Thymus (tissue), 11 donors: ENCODE results near the gene SHD. TPM values are rescaled to one million over a fixed set of nuclear protein-coding genes. Genes with fewer than 3 reads are reported as not detected.

Experiments used
- DNase-seq, 9 donors: peaks; one replicate each; pipeline ENCODE4 v3.0.0-alpha.2; 2013; ENCODE audit warnings: low spot score in 9 of 9, low read depth in 6 of 9, missing footprints in 1 of 9
- H3K27ac ChIP-seq, 2 donors: one replicate each; pipeline ENCODE4 v1.5.1; 2013; ENCODE audit warnings: control low read depth in 1 of 2, low read depth in 1 of 2, low read length in 1 of 2, mild to moderate bottlenecking in 1 of 2, moderate library complexity in 1 of 2
- H3K27me3 ChIP-seq, 2 donors: one replicate each; pipeline ENCODE4 v1.5.1; 2013; ENCODE audit warnings: low read length in 1 of 2; ENCODE audit not compliant: control insufficient read depth in 2 of 2, insufficient read depth in 1 of 2
- H3K36me3 ChIP-seq, 2 donors: one replicate each; pipeline ENCODE4 v1.5.1; 2013; ENCODE audit warnings: low read length in 1 of 2, mild to moderate bottlenecking in 1 of 2, moderate library complexity in 1 of 2; ENCODE audit not compliant: control insufficient read depth in 2 of 2, insufficient read depth in 2 of 2
- H3K4me1 ChIP-seq, 2 donors: one replicate each; pipeline ENCODE4 v1.5.1; 2013; ENCODE audit warnings: low read length in 2 of 2; ENCODE audit not compliant: control insufficient read depth in 2 of 2, insufficient read depth in 2 of 2
- H3K4me3 ChIP-seq, 2 donors: one replicate each; pipeline ENCODE4 v1.5.1; 2013; ENCODE audit warnings: low read length in 2 of 2, control low read depth in 1 of 2, mild to moderate bottlenecking in 1 of 2
- H3K9me3 ChIP-seq, 2 donors: one replicate each; pipeline ENCODE4 v1.5.1; 2013; ENCODE audit warnings: low read length in 1 of 2, mild to moderate bottlenecking in 1 of 2; ENCODE audit not compliant: control insufficient read depth in 2 of 2, insufficient read depth in 1 of 2
- WGBS: extraction: QIAGEN DNeasy Blood & Tissue Kit; methylation state at CpG from one replicate; pipeline ENCODE4 v1.1.7; 2013; 5-methylcytosine and 5-hydroxymethylcytosine counted together
- polyA plus RNA-seq: library from polyadenylated mRNA; stranded (reverse); fragments of 200-250 nt; gene quantifications from one replicate; pipeline ENCODE4 v1.2.3, GENCODE V29; 2013
- total RNA-seq: library from RNA; stranded (reverse); fragments of 120-200 nt; gene quantifications from one replicate; pipeline ENCODE4 v1.2.4, GENCODE V29; 2013
- donor health status: healthy.

The SHD gene
- total and polyA plus RNA-seq, 2 donors = 0.57 to 0.80 TPM

DNA sequence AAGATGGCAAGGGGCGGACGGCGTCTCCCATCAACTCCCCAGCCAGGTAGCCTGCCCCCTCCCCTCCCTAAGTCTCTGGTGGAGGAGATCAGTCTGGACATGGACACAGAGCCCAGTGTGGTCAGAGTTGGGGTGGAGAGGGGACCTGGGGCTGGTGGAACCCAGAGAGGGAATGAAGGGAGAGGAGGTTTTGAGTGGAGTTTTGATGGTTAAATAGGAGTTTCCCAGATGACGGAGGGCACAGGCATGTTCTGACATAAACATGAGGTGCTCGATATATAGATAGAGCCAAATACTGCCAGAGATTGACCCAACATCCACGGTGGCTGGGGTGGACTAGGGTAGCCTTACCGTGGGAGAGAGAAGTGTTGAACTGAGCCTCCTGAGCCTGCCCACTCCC is 39.4 kb downstream of the SHD start:
- H3K9me3 ChIP-seq = peaks cover 1 to 22% of the 10 kb centered on the region in 2 donors
- DNase-seq = no peak
- WGBS = 98% methylated on average over 7 of the region's 7 CpGs
- H3K27me3 ChIP-seq = no peaks in the 10 kb centered on the region
- H3K4me1 ChIP-seq = no peaks in the 10 kb centered on the region
- no peak overlapping the region for H3K27ac ChIP-seq
- H3K36me3 ChIP-seq = no peaks in the 10 kb centered on the region
- H3K4me3 ChIP-seq = no peak overlapping the region

DNA sequence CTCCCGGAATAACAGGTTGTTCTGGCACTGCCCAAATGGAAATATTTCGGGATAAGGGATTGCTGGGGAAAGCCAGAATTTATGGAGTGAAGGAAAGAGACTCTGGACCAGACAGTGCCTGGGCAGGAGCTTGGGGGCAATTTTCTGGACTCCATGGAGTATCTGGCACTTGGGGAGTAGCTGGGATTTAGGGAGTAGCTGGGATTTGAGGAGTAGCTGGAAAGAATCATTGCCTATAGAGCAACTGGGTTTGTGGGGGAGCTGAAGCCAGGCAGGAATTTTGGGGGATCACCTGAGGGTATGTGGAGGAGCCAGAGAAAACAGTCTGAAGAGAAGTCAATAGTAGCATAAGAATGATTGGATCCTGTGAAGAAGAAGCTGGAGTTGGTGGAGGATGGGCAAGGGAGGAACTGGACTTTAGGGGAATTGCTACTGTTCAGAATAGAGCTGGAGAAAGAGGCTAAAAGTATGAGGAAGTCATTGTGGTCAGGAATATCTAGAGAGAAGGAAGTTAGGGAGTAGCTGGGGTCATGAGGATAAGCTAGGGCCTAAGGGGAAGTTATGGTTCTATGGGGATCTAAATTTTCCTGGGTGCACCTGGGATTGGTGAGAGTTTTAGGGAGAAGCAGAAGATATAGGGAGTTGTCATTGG is 40.1 kb downstream of the SHD start:
- Histone ChIP-seq H3K27ac (no peak overlapping the region), H3K36me3 (no peaks in the 10 kb centered on the region), H3K9me3 (peaks cover 1 to 22% of the 10 kb centered on the region in 2 donors), H3K4me3 (no peak overlapping the region), H3K27me3 (no peaks in the 10 kb centered on the region), H3K4me1 (no peaks in the 10 kb centered on the region)
- DNase-seq = no peak
- 99% methylated on average over 2 of the region's 2 CpGs for WGBS

DNA sequence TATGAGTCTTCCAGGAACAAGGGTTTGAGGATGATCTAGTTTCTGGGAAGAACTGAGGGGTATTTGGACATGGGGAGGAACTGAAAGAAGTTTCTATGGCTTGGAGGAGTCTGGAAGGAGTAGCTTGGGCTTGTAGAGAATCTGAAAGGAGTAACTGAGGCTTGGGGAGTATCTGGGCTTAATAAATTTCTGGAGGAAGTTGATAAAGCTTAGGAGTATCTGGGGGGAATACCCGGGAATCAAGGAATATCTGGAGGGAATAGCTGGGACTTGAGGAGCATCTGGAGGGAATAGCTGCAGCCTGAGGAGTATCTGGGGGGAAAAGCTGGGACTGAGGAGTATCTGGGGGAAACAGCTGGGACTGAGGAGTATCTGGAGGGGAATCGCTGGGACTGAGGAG is 41.4 kb downstream of the SHD start:
- DNase-seq = no peak
- H3K27me3 ChIP-seq = peaks cover 0 to 2% of the 10 kb centered on the region in 2 donors
- H3K36me3 ChIP-seq = no peaks in the 10 kb centered on the region
- H3K4me3 ChIP-seq = no peak overlapping the region
- H3K9me3 ChIP-seq = peaks cover 1 to 22% of the 10 kb centered on the region in 2 donors
- no peak overlapping the region for H3K27ac ChIP-seq
- WGBS = 96% methylated on average over 2 of the region's 2 CpGs
- H3K4me1 ChIP-seq = no peaks in the 10 kb centered on the region

DNA sequence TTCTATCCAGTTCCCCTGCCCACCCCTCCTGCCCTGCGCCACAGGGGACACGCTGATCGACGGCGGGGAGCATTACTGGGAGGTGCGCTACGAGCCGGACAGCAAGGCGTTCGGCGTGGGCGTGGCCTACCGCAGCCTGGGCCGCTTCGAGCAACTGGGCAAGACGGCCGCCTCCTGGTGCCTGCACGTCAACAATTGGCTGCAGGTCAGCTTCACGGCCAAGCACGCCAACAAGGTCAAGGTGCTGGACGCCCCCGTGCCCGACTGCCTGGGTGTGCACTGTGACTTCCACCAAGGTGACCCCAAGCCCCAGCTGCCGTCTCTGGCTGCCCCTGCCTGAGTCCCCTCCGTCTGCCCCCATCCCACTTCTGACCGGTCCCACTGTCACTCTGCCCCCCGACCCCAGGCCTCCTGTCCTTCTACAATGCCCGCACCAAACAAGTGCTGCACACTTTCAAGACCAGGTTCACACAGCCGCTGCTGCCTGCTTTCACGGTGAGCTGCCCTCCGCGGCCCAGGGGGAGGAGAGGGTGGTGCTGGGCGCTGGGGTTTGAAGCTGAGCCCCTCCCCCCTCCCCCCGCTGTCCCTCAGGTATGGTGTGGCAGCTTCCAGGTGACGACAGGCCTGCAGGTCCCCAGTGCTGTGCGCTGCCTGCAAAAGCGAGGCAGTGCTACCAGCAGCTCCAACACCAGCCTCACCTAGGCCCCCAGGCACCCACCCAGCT is 44.0 kb downstream of the SHD start:
- H3K36me3 ChIP-seq = no peaks in the 10 kb centered on the region
- H3K4me1 ChIP-seq = peaks cover 10 to 17% of the 10 kb centered on the region in 2 donors
- WGBS = 93% methylated on average over 37 of the region's 37 CpGs
- no peak for DNase-seq
- H3K27ac ChIP-seq = no peak overlapping the region
- H3K4me3 ChIP-seq = no peak overlapping the region
- peaks cover 8 to 23% of the 10 kb centered on the region in 2 donors for H3K27me3 ChIP-seq
- H3K9me3 ChIP-seq = peaks cover 1 to 31% of the 10 kb centered on the region in 2 donors

DNA sequence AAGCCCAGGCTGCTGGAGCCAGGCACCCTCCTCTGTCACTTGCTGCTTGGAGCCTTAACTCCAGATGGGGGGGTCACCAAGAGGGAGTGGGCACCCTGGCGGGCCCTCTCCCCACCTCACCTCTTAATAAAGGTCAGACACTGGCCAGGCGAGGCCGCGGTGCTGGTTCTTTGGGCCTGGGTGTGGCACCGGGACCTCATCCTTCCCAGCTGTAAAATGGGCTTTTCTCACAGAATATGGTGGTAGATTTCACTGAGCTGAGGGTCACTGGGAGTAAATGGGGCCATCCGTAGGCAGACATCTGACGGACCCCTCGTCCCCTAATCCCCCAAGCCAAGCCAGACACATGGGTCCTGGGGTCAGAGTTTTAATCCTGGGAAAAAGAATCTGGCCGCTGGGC is 44.6 kb downstream of the SHD start:
- H3K9me3 ChIP-seq = peaks cover 0 to 27% of the 10 kb centered on the region in 2 donors
- H3K27ac ChIP-seq = no peak overlapping the region
- 96% methylated on average over 9 of the region's 9 CpGs for WGBS
- no peak for DNase-seq
- H3K4me1 ChIP-seq = peaks cover 15 to 21% of the 10 kb centered on the region in 2 donors
- H3K27me3 ChIP-seq = peaks cover 8 to 23% of the 10 kb centered on the region in 2 donors
- H3K36me3 ChIP-seq = no peaks in the 10 kb centered on the region
- no peak overlapping the region for H3K4me3 ChIP-seq

DNA sequence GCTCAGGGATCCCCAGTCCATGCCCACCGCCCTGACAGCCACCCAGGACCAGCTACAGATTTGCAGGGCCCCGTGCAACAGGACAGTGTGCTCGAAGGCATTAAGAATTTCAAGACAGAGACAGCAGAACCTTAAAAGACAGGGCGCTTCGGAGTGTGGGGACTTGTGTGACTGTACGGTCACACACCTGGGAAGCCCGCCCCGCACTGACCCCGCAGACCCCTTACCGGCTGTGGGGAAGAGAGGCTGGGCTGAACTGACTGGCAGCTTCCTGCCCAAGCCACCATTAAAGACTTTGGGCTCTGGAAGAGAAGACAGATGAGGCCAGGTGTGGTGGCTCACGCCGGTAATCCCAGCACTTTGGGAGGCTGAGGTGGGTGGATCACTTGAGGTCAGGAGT is 45.2 kb downstream of the SHD start:
- H3K27me3 ChIP-seq = peaks cover 8 to 23% of the 10 kb centered on the region in 2 donors
- 89% methylated on average over 12 of the region's 12 CpGs for WGBS
- no peak for DNase-seq

DNA sequence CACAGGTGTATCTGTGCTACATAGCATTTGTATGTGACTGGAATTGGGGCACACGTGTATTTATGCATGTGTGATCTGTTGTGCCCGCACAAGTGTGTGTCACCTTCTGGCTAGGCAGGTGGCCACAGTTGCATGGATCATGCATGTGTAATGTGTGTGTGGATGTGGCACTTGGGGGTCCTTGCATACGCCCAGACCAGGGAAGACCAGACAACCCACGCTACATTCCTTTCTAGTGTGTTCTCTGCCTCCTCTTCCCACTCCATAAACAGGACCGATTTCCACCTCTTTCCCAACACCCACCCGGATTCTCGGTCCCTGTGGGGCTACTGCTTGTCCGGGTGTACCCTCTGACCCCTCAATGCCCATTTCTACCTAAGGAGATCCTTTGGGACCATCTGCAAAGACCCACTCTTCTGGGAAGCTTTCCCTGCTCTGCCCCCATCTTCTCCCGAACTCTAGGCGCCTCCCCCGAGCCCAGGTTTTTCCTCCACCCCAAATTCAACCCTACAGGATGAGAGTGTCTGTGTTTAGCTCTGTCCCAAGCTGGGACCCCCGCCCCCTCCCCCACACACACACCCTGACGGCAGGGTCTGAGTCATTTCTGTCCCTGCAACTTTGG is 47.3 kb downstream of the SHD start:
- no peak overlapping the region for H3K4me3 ChIP-seq
- H3K36me3 ChIP-seq = no peaks in the 10 kb centered on the region
- 57% methylated on average over 13 of the region's 13 CpGs for WGBS
- DNase-seq = no peak
- peaks cover 0 to 10% of the 10 kb centered on the region in 2 donors for H3K9me3 ChIP-seq
- H3K27ac ChIP-seq = no peak overlapping the region
- peaks cover 17 to 28% of the 10 kb centered on the region in 2 donors for H3K4me1 ChIP-seq
- H3K27me3 ChIP-seq = peaks cover 8 to 23% of the 10 kb centered on the region in 2 donors

More for the DNA sequence above, 45.2 kb downstream of the SHD start:
- H3K9me3 ChIP-seq = peaks cover 0 to 24% of the 10 kb centered on the region in 2 donors
- H3K36me3 ChIP-seq = no peaks in the 10 kb centered on the region
- no peak overlapping the region for H3K4me3 ChIP-seq
- H3K27ac ChIP-seq = no peak overlapping the region
- peaks cover 17 to 26% of the 10 kb centered on the region in 2 donors for H3K4me1 ChIP-seq

DNA sequence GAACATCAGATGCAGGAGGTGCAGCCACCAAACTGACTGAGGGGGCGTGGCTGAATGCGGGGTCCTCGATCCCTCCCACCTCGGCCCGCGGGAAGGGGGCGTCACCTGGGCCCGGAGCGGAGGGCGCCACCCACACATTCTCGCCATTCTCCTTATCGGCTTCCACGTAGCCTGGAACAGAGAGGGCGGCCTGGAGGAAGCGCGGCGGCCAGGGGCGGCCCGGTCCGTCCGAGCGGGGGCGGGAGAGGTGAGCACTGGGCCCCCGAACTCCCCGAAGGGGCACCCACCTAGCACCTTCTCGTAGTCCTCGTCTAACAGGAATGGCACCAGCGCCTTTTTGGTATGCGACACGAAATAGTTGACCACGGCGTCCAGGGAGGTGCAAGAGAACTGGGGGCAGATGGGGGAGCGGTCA is 47.8 kb downstream of the SHD start:
- DNase-seq = peak in 1 of 9 donors; percentile 40

More for the DNA sequence above, 47.8 kb downstream of the SHD start:
- 6% methylated on average over 33 of the region's 33 CpGs for WGBS
- Histone ChIP-seq H3K27ac (no peak overlapping the region), H3K4me3 (peak overlapping the region in 1 of 2 donors; percentile 19), H3K9me3 (peaks cover 0 to 10% of the 10 kb centered on the region in 2 donors), H3K27me3 (peaks cover 8 to 23% of the 10 kb centered on the region in 2 donors), H3K4me1 (peaks cover 17 to 28% of the 10 kb centered on the region in 2 donors), H3K36me3 (no peaks in the 10 kb centered on the region)
